ENCODE data around the gene ATG10. TPM values are rescaled to one million over a fixed set of nuclear protein-coding genes. Genes with fewer than 3 reads are reported as not detected.

Gene ATG10
- total RNA-seq, 1 donor from 2014 or later = 4.2 TPM

DNA sequence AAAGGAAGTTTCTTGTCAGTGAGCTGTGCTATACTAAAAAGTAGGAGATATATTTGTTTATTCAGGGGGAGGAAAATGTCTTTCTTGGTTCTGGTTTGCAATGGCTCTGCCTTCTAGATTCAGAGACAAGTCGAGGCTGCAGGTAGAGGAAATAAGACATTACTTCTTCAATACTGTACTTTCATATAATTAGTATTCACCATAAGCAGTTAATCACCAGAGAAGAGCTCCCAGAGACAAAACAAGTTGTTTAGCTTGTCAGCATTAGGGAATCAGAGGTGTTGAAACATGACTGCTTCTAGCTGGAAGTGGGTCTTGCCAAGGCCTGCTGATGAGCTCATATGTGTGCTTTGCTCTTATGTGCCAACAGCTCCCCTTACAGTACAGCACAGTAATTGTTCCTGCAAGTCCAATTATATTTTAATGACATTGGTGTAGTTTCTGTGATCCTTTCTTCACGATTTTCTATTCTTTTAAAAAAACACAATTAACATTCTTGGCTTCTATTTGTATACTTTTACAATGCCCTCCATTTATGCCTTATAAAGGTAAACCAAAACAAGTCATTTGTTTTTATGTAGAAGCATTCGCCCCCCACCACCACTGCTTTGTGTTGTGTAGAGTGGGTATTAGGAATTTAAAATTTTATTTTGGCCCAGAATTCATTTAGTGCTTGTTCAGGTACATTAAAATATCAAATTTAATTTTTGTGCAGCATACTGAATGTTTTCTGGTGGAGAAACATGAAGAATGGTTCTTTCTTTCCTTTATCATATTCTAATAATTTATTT, 194.1 kb downstream of the ATG10 start:
- Histone ChIP-seq H3K27ac (peak overlapping the region; percentile 52), H3K4me3 (no peak overlapping the region), H3K27me3 (no peaks in the 10 kb centered on the region), H3K36me3 (no peaks in the 10 kb centered on the region), H3K4me1 (peaks cover 22% of the 10 kb centered on the region), H3K9me3 (no peaks in the 10 kb centered on the region)
- intact Hi-C loops (cut with DNase I) = loop anchor here (5.0 to 10.0 kb wide), 2 partner anchors 414 to 741 kb away; partner anchors contain the start of gene SSBP2
- DNase-seq (ENCODE audit: extremely low spot score in 2 of 2) = peak in 1 of 2 donors; percentile 91
- no peak for TF ChIP-seq POLR2A (IDR thresholded peaks at IDR 0.05)
- TF ChIP-seq, protein P1, sequence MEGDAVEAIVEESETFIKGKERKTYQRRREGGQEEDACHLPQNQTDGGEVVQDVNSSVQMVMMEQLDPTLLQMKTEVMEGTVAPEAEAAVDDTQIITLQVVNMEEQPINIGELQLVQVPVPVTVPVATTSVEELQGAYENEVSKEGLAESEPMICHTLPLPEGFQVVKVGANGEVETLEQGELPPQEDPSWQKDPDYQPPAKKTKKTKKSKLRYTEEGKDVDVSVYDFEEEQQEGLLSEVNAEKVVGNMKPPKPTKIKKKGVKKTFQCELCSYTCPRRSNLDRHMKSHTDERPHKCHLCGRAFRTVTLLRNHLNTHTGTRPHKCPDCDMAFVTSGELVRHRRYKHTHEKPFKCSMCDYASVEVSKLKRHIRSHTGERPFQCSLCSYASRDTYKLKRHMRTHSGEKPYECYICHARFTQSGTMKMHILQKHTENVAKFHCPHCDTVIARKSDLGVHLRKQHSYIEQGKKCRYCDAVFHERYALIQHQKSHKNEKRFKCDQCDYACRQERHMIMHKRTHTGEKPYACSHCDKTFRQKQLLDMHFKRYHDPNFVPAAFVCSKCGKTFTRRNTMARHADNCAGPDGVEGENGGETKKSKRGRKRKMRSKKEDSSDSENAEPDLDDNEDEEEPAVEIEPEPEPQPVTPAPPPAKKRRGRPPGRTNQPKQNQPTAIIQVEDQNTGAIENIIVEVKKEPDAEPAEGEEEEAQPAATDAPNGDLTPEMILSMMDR (IDR thresholded peaks at IDR 0.05) = peak in 2 of 3 experiments; percentile 64 to 77
- peak in 1 of 2 donors; percentile 88 for TF ChIP-seq POLR2AphosphoS5 (IDR thresholded peaks at IDR 0.05; ENCODE audit: insufficient read depth in 1 of 2, low read depth in 1 of 2)

DNA sequence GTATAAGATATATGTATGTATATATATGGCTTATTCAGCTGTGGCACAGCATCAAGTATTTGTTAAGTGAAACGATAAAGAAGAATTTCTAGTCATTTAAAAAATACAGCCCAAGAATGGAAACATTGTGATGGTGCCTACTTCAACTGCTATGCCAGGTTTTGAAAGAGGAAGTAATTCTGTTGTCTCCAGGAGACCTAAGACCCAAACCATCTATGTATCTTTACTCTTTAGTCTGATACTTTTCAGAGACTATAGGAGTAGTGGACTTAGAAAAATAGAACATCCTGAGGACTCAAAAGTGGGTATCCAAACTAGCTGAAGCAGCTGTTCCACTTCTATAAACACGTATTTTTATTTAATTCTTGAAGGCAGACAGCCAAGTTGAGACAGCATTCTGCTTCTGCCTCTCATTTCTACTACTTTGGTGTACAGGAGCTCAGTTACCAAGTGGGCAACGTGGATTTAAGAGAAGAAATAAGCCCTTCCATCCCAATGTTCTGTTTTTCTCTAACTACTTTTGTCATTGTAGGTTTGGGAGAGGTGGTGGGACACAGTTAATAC, 195.6 kb downstream of the ATG10 start:
- H3K27me3 ChIP-seq = no peaks in the 10 kb centered on the region
- no peak overlapping the region for H3K4me3 ChIP-seq
- H3K4me1 ChIP-seq = peaks cover 22% of the 10 kb centered on the region
- no peaks in the 10 kb centered on the region for H3K36me3 ChIP-seq
- TF ChIP-seq, protein P1 (IDR thresholded peaks at IDR 0.05) = no peak
- no peak for TF ChIP-seq POLR2A (IDR thresholded peaks at IDR 0.05)
- no peak for TF ChIP-seq POLR2AphosphoS5 (IDR thresholded peaks at IDR 0.05; ENCODE audit: insufficient read depth in 1 of 2, low read depth in 1 of 2)
- no peak overlapping the region for H3K27ac ChIP-seq
- intact Hi-C loops (cut with DNase I) = loop anchor here (5.0 to 10.0 kb wide), 2 partner anchors 415 to 743 kb away; partner anchors contain the start of gene SSBP2
- no peaks in the 10 kb centered on the region for H3K9me3 ChIP-seq
- no peak for DNase-seq (ENCODE audit: extremely low spot score in 2 of 2)

DNA sequence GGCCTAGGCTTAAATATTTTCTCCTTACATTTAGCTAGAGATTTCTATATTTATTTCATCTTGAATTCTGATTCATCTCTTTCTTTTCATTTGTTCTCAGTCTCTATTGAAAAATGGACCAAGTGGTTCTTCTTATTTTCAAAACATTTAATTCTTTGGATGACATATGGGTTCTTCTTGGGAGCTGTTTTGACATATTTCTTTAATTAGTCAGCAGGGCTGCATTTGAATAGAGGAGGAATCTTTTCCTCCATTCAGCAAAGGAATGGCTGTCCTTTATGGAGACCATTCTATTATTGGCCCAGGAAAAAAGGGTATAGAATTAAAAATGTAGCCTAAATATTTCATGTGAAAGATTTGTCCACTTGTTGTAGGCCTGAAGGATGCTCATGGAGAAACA, 196.5 kb downstream of the ATG10 start:
- Histone ChIP-seq H3K36me3 (no peaks in the 10 kb centered on the region), H3K27me3 (no peaks in the 10 kb centered on the region), H3K4me1 (peaks cover 22% of the 10 kb centered on the region), H3K4me3 (no peak overlapping the region), H3K27ac (no peak overlapping the region), H3K9me3 (no peaks in the 10 kb centered on the region)
- TF ChIP-seq, protein P1 (IDR thresholded peaks at IDR 0.05) = no peak
- TF ChIP-seq POLR2AphosphoS5 (IDR thresholded peaks at IDR 0.05; ENCODE audit: insufficient read depth in 1 of 2, low read depth in 1 of 2) (no peak), POLR2A (IDR thresholded peaks at IDR 0.05) (no peak)
- intact Hi-C loops (cut with DNase I) = loop anchor here (5.0 to 10.0 kb wide), 2 partner anchors 416 to 743 kb away; partner anchors contain the start of gene SSBP2
- DNase-seq (ENCODE audit: extremely low spot score in 2 of 2) = no peak

DNA sequence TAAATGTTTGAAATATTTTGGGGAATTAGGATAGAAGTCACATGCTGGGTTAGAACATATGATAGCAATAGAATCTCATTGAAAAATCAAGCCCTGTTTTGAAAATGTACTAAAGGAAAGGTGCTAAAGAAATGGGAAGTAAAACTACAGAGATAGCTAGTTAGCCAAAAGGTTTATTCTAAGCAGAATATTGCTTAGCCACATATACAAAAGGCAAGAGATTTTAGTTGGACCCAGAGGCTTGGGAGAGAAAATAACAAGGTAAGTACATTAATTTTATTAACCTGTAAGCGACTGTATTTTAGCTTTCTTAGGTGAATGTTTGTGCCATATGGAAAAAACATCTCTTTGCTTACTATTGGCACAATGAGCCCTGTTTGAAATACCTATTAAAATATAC, 198.1 kb downstream of the ATG10 start:
- Histone ChIP-seq H3K9me3 (no peaks in the 10 kb centered on the region), H3K27ac (no peak overlapping the region), H3K36me3 (no peaks in the 10 kb centered on the region), H3K27me3 (no peaks in the 10 kb centered on the region), H3K4me3 (no peak overlapping the region), H3K4me1 (peaks cover 16% of the 10 kb centered on the region)
- TF ChIP-seq POLR2AphosphoS5 (IDR thresholded peaks at IDR 0.05; ENCODE audit: insufficient read depth in 1 of 2, low read depth in 1 of 2) (no peak), POLR2A (IDR thresholded peaks at IDR 0.05) (no peak)
- TF ChIP-seq, protein P1 (IDR thresholded peaks at IDR 0.05) = no peak
- intact Hi-C loops (cut with DNase I) = loop anchor here (5.0 to 10.0 kb wide), 2 partner anchors 418 to 745 kb away; partner anchors contain the start of gene SSBP2
- no peak for DNase-seq (ENCODE audit: extremely low spot score in 2 of 2)
